Colon (tissue), 2 donors: ENCODE data around the gene CHST15.
"Not testable (repeated sequence)": the region's sequence is repeated elsewhere in the genome, so short reads cannot be mapped to it uniquely, and the experiment has no call there.

Source experiments
- FAIRE-seq: peaks from 2 replicates; lab custom pipeline; 2012; peaks lifted over from hg19 to GRCh38; lab: Jason Lieb, UNC
- donor health status: control.
- donor health status: control.

Gene CHST15

GRCh38 chr10:124098575-124098974, 5.2 kb upstream of the CHST15 start:
- FAIRE-seq: no peak

DNA sequence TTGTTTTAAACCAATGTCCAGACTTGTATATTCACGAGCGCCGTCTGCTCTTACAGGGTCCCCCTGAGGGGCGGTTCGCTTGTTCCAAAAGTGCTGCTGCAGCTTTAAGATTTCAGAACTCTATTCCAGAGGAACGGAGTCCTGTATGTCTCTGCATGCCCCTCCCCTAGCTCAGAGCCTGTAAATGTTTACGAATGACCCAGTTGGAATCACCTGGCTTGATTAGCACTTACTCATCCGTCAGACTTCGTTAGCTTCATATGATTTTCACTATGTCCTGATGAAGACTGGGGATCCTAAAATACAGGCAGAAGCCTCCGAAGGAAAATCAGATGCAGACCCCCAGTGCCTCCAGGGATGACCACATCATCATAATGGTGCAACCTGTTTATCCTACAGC, 4.5 kb upstream of the CHST15 start:
- no peak for FAIRE-seq

- FAIRE-seq: no peak
These were observed 3.1 kb upstream of the CHST15 start for GRCh38 chr10:124096494-124096893.

DNA sequence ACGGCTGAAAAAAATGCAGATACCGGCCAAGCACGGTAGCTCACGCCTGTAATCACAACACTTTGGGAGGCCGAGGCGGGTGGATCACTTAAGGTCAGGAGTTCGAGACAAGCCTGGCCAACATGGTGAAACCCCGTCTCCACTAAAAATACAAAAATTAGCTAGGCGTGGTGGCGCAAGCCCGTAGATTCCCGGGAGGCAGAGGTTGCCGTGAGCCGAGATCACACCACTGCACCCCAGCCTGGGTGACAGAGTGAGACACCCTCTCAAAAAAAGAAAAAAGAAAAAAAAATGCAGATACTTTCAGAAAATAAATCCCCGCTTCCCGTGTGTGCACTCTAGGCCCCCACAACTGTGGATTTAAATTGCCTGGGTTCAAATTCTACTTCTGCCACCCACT, 2.4 kb upstream of the CHST15 start:
- FAIRE-seq: not testable (repeated sequence)

GRCh38 chr10:124095096-124095495, 1.7 kb upstream of the CHST15 start:
- no peak for FAIRE-seq

DNA sequence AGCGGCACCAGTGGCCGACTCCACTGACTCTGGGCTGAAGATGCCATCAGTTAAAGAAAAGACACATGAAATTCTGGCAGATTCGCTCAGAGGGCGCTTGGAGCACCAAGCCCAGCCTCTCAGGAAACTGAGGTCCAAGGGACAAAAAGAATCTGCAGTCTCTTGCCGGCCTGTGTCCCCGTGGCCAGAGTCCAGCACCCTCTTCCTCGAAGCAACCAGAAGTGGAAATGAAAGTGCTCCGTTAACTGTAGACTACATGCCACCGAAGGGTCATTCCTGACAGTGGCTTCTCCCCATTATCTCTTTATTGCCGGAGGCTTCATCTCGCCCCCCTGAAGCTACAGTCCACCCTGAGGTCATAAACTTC, 1.0 kb upstream of the CHST15 start:
- FAIRE-seq: no peak

DNA sequence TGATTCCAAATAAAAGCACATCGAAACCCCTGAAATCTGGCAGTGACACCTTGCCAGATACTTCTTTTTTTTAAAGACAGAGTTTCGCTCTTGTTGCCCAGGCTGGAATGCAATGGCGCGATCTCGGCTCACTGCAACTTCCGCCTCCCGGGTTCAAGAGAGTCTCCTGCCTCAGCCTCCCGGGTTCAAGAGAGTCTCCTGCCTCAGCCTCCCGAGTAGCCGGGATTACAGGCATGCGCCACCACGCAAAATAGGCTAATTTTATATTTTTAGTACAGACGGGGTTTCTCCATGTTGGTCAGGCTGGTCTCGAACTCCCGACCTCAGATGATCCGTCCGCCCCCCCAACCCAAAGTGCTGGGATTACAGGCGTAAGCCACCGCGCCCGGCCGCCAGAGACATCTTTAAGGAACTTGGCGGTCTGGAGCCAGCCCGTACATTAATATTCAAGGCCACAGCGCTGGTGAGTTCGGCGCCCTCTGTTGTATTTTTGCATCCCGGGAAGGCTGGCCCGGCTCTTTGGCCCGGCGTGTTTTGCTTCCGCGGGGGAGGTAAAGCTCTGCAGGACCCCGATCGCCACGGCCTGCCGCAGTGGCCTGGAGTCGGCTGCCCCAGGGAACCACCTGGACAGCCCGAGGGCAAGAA, 498 bp upstream of the CHST15 start:
- not testable (repeated sequence) for FAIRE-seq

DNA sequence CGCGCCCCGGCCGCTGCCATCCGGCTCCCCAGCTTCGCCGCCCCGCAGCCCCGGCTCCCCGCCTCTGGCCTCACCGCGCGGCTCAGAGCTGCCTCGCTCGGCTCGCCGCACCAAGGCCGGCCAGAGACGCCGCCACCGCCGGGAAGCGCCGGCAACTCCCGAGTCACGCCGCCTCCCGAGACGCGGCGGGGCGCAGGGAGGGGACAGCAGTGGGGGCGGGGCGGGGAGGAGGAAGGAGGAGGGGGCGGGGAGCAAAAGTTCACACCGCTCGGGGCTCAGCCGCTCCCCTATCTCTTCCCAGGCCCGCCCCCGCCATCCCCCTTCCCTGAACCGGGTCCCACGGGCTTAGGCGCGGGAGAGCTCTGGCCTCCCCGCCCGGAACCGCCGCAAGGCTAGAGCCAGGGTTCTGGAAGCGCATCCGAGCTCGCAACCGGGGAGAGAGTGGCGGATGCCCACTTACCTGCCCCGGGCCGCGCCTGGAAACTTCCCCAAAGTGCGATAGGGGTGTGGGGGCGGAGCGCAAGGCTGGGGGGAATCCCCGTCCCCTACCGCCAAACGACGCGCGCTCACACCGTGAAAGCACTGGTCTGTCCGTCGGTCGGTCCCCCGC, 1.0 kb downstream of the CHST15 start:
- FAIRE-seq: no peak

- no peak for FAIRE-seq
These were observed 1.6 kb downstream of the CHST15 start for GRCh38 chr10:124091646-124092249.

DNA sequence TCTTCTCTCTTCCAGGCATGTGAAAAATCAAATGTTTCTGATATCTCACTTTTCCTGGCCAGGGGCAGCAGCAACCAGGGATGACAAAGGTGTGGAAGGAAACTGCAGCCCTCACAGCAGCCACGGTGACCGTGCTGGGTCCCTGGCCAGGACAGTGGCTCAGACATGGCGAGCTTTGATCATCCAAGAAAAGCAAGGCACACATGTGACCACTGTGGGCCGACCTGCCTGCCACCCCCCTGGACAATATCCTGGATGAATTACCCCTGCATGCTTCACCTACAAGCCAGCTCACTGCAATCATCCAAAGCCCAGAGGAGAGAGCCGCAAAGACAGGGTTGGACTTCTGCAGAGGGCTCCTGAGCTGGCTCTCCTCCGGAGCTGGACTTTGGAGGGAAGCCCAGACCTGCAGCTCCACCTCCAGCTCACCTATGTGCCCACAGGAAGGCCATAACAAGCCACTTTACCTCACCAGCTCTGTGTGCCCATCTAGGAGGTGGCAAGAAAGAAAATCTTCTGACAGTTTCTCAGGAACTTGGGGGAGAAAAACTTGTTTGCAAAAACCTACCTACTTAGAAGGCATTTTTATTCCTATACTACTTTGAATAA, 2.7 kb downstream of the CHST15 start:
- FAIRE-seq: no peak

- FAIRE-seq: no peak
These were observed 3.5 kb downstream of the CHST15 start for GRCh38 chr10:124089859-124090258.

- no peak for FAIRE-seq
These were observed 4.5 kb downstream of the CHST15 start for GRCh38 chr10:124088915-124089314.

- FAIRE-seq: no peak
These were observed 5.4 kb downstream of the CHST15 start for GRCh38 chr10:124087672-124088634.

GRCh38 chr10:124086787-124087671, 6.4 kb downstream of the CHST15 start:
- no peak for FAIRE-seq

GRCh38 chr10:124086097-124086710, 7.2 kb downstream of the CHST15 start:
- FAIRE-seq: no peak

DNA sequence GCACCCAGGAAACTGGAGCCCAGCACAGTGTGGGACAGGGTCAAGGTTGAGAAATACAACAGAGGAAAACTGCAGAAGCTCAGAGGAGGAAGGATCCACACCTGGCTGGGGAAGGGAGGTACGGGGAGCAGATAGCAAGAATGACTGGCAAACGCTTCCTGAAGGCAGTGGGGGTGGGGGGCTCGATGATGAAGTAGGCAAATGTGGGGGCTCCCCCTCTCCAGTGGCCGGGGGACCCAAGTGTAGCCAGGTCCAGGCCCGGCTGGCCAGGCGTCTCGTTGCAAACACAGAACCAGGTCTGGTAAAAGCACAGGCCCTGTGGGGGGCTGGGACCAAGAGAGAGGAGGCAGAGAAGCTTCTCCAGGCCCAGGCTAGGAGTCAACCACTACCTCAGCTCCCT, 7.7 kb downstream of the CHST15 start:
- FAIRE-seq: no peak

DNA sequence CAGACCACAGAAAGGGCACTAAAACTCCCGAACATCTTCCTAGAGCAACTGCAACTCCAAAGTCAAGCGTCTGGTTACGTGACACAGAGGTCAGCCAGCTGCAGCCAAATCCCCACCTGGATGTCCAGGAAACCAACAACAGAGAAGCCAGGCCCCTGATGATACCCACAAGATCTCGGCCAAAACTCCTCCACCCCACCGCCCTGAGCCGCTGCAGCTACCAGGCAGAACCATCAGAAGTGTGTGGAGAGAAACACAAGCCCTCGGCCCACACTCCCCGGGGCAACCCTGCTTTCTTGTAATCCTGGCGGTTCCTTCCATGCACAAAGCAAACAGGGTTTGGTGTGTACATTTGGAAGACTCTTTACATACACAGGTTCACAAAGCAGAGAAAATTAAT, 8.7 kb downstream of the CHST15 start:
- no peak for FAIRE-seq

DNA sequence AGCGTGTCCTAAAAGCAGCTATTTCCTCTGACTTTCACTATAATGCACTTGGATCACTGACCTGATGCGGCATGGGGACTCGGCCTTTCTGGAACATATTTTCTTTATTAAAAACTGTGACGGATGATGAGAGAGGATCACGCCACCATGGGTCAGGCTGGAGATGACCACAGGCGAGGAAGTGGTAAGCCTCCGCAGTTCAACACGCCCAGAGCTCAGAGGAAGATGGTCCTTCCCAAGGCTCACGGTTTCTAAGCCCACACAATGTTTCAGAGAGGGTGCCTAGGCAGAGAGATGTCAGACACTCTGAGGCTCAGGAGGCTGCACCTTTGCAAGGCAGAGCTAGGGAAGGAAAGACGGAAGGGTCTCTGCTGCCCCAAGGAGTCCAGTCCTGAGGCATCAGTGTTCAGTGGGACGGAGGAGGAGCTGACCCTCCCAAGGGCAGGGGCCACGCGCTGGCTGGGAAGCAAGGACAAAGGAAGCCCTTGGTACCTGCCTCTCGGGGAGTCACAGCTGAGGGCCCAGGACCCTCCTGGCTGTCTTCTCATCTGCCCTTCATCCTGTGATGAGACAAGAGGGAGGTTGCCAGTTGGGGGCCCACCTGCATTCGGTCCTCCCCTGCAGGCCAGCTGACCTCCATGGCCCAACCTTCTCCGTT, 9.5 kb downstream of the CHST15 start:
- no peak for FAIRE-seq

- no peak for FAIRE-seq
These were observed 10.2 kb downstream of the CHST15 start for GRCh38 chr10:124083047-124083739.

DNA sequence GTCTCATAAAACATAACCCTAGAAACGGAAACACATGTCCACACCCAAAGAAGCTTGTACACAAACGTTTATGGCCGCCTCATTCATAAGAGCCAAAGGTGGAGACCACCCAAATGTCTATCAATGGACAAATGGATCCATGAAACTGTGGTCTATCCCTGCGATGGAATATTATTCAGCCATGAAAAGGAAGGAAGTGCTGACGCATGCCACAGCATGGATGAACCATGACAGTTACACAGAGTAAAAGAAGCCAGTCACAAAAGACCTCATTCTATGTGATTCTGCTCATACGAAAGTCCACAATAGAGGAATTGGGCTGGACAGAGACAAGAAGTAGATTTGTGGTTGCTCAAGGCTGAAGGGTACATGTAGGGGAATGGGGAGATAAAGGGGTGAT, 10.8 kb downstream of the CHST15 start:
- no peak for FAIRE-seq
